Stimulated activated naive CD4-positive, alpha-beta T cell treated with Interleukin-2 at 50 U/mL for 16 hours (primary cell): ENCODE data around the gene SLC19A3.
"Not testable (repeated sequence)": the region's sequence is repeated elsewhere in the genome, so short reads cannot be mapped to it uniquely, and the experiment has no call there.

Source experiments
- DNase-seq: peaks from one replicate; lab custom pipeline; 2025; lab: John Stamatoyannopoulos, UW

SLC19A3 gene

GRCh38 chr2:227703280-227703732 is 14.5 kb downstream of the SLC19A3 start:
- no peak for DNase-seq

DNA sequence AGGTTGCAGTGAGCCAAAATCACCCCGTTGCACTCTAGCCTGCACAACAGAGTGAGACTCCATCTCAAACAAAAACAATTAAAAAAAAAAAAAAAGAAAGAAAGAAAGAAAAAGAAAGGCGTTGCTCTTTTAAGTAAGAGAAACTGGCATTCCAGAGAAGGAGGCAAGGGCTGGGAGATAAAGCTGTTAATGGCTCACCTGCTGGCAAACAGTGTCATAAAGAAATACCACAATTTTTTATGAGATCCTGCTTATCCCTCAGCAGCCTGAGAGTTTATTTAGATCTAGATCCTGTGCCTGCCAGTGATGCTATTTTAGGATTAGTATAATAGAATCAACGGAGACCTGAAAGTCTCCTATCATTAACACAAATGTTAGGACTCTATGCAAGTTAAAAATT is 16.3 kb downstream of the SLC19A3 start:
- DNase-seq = no peak

- no peak for DNase-seq
These were observed 20.7 kb downstream of the SLC19A3 start for GRCh38 chr2:227696990-227697679.

- DNase-seq = no peak
These were observed 30.6 kb downstream of the SLC19A3 start for GRCh38 chr2:227687189-227687588.

DNA sequence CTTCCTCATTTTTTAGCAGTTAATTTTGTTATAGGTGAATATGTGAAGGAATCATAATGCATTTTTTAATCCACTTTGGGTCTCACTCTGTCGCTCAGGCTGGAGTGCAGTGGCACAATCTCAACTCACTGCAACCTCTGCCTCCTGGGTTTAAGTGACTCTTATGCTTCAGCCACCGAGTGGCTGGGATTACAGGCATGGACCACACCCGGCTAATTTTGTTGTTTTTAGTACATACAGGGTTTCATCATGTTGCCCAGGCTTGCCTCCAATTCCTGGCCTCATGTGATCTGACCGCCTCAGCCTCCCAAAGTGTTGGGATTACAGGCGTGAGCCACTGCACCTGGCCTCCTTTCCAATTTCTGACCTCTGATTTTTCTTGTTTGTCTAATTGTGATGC is 33.6 kb downstream of the SLC19A3 start:
- no peak for DNase-seq

DNA sequence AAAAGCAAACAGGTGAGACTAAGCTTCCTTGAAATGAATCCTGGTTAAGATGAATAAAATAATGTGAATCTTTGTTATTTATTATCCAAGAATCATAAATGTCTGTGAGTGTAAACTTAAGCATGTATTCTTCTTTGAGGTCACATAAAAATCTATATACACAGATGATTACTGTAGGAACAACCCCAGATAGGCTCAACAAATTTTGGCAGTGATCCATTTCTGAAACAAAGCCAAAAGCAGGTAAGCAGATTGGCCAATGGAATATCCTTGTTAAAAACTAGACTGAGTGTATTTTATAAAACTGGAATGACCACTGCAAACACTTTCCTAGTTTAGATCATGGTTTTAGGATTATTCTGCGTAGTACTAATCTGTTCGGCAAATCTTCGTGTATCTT is 39.9 kb downstream of the SLC19A3 start:
- DNase-seq = no peak

DNA sequence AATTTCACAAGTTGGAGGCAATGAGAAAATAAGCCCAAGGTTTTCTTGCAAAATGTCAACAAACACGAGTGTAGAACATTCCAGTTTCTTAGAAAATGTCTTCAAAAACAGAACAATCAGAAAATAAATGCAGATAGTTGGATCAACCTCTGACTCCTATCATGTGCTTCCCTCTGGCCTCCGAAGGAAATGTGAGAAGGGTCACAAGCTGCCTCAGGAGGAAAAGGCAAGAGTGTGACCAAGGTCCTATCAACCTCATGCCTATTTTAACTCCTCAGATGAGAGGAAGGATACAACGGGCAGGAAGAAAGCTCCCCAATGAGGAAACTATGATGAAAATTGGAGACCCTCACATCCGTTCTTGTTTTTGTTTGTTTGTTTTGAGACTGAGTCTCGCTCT is 43.3 kb downstream of the SLC19A3 start:
- DNase-seq = no peak

DNA sequence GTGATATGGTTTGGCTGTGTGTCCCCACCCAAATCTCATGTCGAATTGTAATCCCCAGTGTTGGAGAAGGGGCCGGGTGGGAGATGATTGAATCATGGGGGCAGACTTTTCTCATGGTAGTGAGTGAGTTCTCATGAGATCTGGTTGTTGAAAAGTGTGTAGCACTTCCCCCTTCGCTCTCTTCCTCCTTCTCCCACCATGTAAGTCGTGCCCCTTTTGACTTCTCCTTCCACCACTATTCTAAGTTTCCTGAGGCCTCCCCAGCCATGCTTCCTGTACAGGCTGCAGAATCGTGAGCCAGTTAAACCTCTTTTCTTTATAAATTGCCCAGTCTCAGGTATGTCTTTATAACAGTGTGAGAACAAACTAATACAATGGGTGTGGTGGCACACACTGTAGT is 44.2 kb downstream of the SLC19A3 start:
- not testable (repeated sequence) for DNase-seq

- no peak for DNase-seq
These were observed 46.5 kb downstream of the SLC19A3 start for GRCh38 chr2:227671170-227671905.

DNA sequence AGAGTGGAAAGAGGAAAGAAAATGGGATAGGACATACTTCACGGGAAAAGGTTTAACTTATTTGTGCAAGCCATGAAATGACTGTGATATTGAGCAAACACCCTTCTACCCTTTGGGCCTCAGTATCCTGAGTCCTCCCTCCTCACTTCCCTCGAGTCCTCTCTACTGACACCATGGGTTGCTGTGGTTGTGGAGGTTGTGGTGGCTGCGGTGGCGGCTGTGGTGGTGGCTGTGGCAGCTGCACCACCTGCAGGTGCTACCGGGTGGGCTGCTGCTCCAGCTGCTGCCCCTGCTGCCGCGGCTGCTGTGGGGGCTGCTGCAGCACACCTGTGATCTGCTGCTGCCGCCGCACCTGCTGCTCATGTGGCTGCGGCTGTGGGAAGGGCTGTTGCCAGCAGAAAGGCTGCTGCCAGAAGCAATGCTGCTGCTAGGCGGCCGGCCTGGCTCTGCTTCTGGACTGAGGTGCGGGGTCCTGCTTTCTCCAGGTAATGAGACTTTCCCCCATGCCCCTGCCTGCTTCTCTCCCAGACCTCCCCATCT is 51.1 kb downstream of the SLC19A3 start, which contains the start of gene SCYGR5:
Gene SCYGR5, plus strand, starts transcription at position 174 of the 540 bp plus-strand sequence. Its CDS starts 0 bp downstream, at position 174.
- not testable (repeated sequence) for DNase-seq

GRCh38 chr2:227665189-227665940 is 52.5 kb downstream of the SLC19A3 start:
- no peak for DNase-seq

DNA sequence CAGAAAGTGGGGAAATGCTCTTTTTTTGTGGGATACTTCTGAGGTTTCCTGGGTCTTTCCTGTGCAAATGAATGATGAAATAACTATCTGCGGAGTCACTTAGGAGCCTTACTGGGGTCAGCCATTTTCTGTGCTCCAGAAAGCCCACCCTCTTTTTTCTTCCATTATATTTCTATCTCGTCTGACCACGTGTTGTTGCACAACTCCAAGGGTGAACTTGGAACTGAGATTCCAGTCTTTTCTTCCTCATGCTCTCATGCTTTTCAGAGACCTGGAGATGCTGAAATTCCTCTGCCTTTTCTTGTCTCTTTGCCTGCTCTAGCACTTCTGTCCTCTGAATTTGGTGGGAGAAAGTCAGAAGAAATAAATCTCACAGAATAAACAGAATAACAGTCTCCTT is 56.0 kb downstream of the SLC19A3 start:
- no peak for DNase-seq

DNA sequence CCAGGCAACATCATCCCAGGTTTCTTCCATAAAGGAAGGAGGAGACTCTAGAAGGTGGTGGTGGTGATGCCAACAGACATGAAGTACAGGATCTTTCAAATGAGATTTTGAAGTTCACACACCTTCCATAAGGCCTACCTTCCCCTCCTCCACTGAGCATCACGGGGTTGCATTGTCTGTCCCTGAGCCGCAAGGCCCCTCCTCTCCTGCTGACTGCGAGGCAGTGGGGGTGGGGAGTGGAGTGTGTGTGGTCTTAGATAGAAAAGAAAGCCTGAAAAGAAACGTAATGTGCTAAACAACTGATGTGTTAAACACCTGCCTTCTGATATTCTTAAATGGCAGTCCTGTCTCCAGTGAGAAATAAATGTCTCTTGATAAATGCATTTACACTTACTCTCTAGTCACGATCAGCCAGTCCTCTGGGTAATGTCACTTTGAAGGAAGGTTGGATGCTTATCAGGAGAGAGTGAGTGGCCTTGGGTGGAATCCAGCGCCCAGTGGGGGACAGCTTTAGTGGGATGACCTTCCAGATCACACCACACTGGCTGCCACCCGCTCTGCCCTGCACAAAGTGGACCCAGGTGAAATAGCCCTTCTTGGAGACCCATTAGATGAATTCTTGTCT is 56.7 kb downstream of the SLC19A3 start:
- DNase-seq = no peak

DNA sequence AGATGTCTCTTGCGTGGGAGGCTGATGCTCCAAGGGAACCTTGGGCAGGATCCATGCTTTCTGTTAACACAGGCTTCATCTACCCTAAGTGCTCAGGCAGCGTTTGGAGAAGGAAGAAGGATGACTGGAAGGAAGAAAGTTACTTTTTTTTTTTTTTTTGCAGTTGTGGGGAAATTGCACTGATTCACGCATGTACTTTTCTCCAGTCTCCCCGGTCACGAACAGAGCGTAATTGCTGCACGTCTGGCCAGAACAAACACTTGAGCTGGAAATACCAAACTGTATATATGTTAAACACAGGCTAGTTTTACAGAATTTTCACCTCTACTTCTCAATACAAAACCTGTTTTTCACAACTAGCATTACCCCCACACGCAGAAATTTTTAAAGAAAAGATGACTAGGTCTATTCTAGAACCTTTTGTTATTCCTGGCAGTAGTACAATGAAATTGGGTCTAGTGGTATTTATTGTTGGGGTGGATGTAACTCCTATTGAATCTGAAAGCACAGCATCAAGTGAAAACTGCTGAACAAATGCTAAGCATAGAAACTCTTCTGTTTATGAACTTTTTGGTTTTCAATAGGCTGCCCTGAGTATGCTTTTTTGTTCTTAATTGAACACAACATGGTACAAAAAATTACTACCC is 60.5 kb downstream of the SLC19A3 start:
- no peak for DNase-seq

- DNase-seq = no peak
These were observed 62.4 kb downstream of the SLC19A3 start for GRCh38 chr2:227655454-227655853.

DNA sequence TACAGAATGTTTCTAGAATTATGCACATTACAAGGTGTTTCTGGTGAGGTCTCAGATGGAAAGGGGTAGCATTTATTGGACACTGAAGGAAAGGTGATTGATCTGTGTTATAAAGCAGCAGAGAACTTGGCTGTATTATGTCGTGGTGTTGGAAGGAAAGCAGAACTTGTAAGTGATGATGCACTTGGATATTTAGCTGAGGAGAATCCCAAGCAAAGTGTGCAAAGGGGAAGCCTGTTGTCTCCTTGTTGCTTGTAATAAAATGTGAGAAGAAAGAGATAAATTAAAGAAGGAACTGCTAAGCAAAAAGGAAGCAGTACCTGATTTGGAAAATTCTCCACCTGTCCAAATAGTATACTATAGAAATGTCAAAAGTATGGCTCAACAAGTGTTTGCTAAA is 63.4 kb downstream of the SLC19A3 start:
- no peak for DNase-seq

DNA sequence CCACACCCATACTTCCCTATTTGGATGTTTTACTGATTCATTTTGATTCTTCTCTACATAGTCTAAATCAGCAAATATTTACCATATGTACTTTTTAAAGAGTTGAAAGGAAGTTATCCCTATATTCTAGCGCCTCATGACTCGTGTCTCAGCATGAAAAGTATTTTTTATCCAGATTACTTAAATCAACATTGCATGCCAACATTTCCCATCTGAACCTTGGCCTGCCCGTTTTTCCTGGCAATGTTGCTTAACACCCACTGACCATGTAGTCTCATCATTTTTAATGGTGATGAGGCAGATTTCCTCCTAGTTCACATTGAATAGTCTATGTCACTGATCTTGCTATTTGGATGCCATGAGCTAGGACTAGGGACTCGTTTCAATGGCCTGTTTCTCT is 64.4 kb downstream of the SLC19A3 start:
- no peak for DNase-seq

DNA sequence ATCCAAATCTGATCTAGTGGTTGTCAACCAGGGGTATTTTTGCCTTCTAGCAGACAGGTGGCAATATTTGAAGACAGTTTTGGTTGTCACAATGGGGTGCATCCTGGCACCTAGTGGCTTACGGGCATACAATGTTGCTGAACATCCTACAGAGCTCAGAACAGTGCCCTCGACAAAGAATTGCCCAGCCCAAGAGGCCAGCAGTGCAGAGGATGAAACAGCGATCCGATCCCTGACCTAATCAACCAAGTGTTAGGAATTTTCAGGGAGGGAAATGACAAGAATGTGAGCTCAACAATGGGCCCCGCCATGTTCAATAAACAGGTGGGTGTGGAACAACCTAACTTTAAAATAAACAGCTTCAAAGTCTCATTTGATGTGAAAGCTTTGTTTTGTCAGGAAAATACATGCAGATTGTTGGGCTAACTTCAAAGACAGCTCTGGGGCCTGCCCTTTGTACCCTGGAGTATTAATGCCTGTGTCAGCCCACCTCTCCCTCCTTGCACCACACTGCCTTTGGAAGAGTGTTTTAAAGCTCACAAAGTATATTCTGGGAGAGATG is 73.8 kb downstream of the SLC19A3 start:
- DNase-seq = no peak

GRCh38 chr2:227642656-227643055 is 75.2 kb downstream of the SLC19A3 start:
- no peak for DNase-seq

GRCh38 chr2:227634201-227634600 is 83.6 kb downstream of the SLC19A3 start:
- DNase-seq = no peak
